Endodermal cell (in vitro differentiated cells): ENCODE results near the gene SLC52A1. TPM values are rescaled to one million over a fixed set of nuclear protein-coding genes. Genes with fewer than 3 reads are reported as not detected.

Source experiments
- DNase-seq: peaks from one replicate; pipeline ENCODE4 v3.0.0-alpha.2; 2017
- H3K27ac ChIP-seq: 2 replicates; pipeline ENCODE4 v1.5.1; 2013; ENCODE audit warnings: mild to moderate bottlenecking, low read depth, low read length, moderate library complexity
- H3K27me3 ChIP-seq: 2 replicates; pipeline ENCODE4 v1.6.1; 2013; ENCODE audit warnings: mild to moderate bottlenecking, low read length, moderate library complexity; ENCODE audit not compliant: insufficient read depth, control insufficient read depth, poor library complexity, severe bottlenecking
- H3K36me3 ChIP-seq: 2 replicates; pipeline ENCODE4 v1.7.0; 2013; ENCODE audit warnings: mild to moderate bottlenecking, low read length, moderate library complexity; ENCODE audit not compliant: control insufficient read depth, insufficient read depth
- H3K4me1 ChIP-seq: one replicate; pipeline ENCODE4 v1.7.0; 2013; ENCODE audit warnings: low read length; ENCODE audit not compliant: control insufficient read depth, insufficient read depth
- H3K4me3 ChIP-seq: 2 replicates; pipeline ENCODE4 v1.5.1; 2013; ENCODE audit warnings: mild to moderate bottlenecking, low read length, moderate library complexity
- H3K9ac ChIP-seq: 2 replicates; pipeline ENCODE4 v1.6.1; 2013; ENCODE audit warnings: mild to moderate bottlenecking, low read length, moderate library complexity; ENCODE audit not compliant: poor library complexity, severe bottlenecking; ENCODE audit errors: extremely low read depth
- H3K9me3 ChIP-seq: 2 replicates; pipeline ENCODE4 v1.6.1; 2013; ENCODE audit warnings: mild to moderate bottlenecking, low read length, moderate library complexity; ENCODE audit not compliant: control insufficient read depth
- H3K27ac Mint-ChIP-seq: 2 replicates; pipeline ENCODE4 v1.8.0; 2020; ENCODE audit warnings: mixed read lengths
- H3K27me3 Mint-ChIP-seq: 2 replicates; pipeline ENCODE4 v1.8.0; 2021; ENCODE audit warnings: mild to moderate bottlenecking, mixed read lengths; ENCODE audit not compliant: insufficient read depth
- H3K36me3 Mint-ChIP-seq: 2 replicates; pipeline ENCODE4 v1.8.0; 2020; ENCODE audit warnings: low read depth, mixed read lengths
- H3K4me1 Mint-ChIP-seq: 2 replicates; pipeline ENCODE4 v1.8.0; 2020; ENCODE audit warnings: mixed read lengths
- H3K4me3 Mint-ChIP-seq: 2 replicates; pipeline ENCODE4 v1.8.0; 2020; ENCODE audit warnings: mild to moderate bottlenecking, moderate library complexity, mixed read lengths
- H3K9me3 Mint-ChIP-seq: 2 replicates; pipeline ENCODE4 v1.8.0; 2020; ENCODE audit warnings: mild to moderate bottlenecking, mixed read lengths
- CTCF ChIP-seq: fragments of 200-600 bp; sonication (generic); conservative IDR thresholded peaks from 2 replicates; pipeline ENCODE4 v1.5.0; 2021; ENCODE audit warnings: antibody characterized with exemption, mild to moderate bottlenecking
- WGBS, 2 experiments: methylation state at CpG; one replicate each; pipeline versions ENCODE4 v1.1.5 to v1.1.7; 2013; ENCODE audit warnings: missing lambda C conversion rate in 2 of 2, mixed read lengths in 1 of 2; ENCODE audit not compliant: insufficient coverage in 1 of 2, insufficient read length in 1 of 2; 5-methylcytosine and 5-hydroxymethylcytosine counted together
- total RNA-seq, 2 donors: library from RNA; stranded (reverse); fragmentation: NEBNext Ultra II Directional in 1 of 2; extraction: Animal tissue kit (Norgen Biotek cat#: 25700) in 1 of 2; gene quantifications; 2 replicates in 1 of 2; 3 replicates in 1 of 2; pipeline ENCODE4 v1.2.1, GENCODE V29; 2021

Gene SLC52A1
- total RNA-seq, 2 donors from 2014 or later: 0.13 TPM; not detected in 1

GRCh38 chr17:5050278-5050677 is 15.1 kb upstream of the SLC52A1 start:
- peaks cover 5% of the 10 kb centered on the region for H3K9me3 Mint-ChIP-seq
- no peaks in the 10 kb centered on the region for H3K36me3 Mint-ChIP-seq
- Histone ChIP-seq H3K4me3 (no peak overlapping the region), H3K9ac (no peak overlapping the region), H3K4me1 (no peaks in the 10 kb centered on the region), H3K27ac (no peak overlapping the region), H3K27me3 (no peaks in the 10 kb centered on the region), H3K36me3 (no peaks in the 10 kb centered on the region), H3K9me3 (peaks cover 4% of the 10 kb centered on the region)
- 79 to 81% methylated on average over 6 to 9 of the region's 9 CpGs for WGBS, 2 experiments
- no peak overlapping the region for H3K27ac Mint-ChIP-seq
- H3K4me1 Mint-ChIP-seq: no peaks in the 10 kb centered on the region
- TF ChIP-seq CTCF: no peak
- DNase-seq: no peak
- peaks cover 8% of the 10 kb centered on the region for H3K27me3 Mint-ChIP-seq
- no peak overlapping the region for H3K4me3 Mint-ChIP-seq

GRCh38 chr17:5049314-5049841 is 14.2 kb upstream of the SLC52A1 start:
- no peak for TF ChIP-seq CTCF
- Histone ChIP-seq H3K4me3 (no peak overlapping the region), H3K4me1 (no peaks in the 10 kb centered on the region), H3K27ac (no peak overlapping the region), H3K27me3 (no peaks in the 10 kb centered on the region), H3K9me3 (no peaks in the 10 kb centered on the region), H3K36me3 (no peaks in the 10 kb centered on the region), H3K9ac (no peak overlapping the region)
- Mint-ChIP-seq H3K27me3 (peaks cover 8% of the 10 kb centered on the region), H3K4me3 (no peak overlapping the region), H3K9me3 (no peaks in the 10 kb centered on the region), H3K36me3 (no peaks in the 10 kb centered on the region), H3K27ac (no peak overlapping the region), H3K4me1 (no peaks in the 10 kb centered on the region)
- 95% methylated on average over 4 of the region's 5 CpGs for WGBS, 2 experiments
- DNase-seq: no peak

GRCh38 chr17:5047446-5047845 is 12.2 kb upstream of the SLC52A1 start:
- no peak overlapping the region for H3K4me3 Mint-ChIP-seq
- peaks cover 1% of the 10 kb centered on the region for H3K27me3 Mint-ChIP-seq
- no peak for TF ChIP-seq CTCF
- H3K4me1 Mint-ChIP-seq: no peaks in the 10 kb centered on the region
- Histone ChIP-seq H3K27ac (no peak overlapping the region), H3K27me3 (no peaks in the 10 kb centered on the region), H3K4me1 (no peaks in the 10 kb centered on the region), H3K9me3 (no peaks in the 10 kb centered on the region), H3K4me3 (no peak overlapping the region), H3K36me3 (no peaks in the 10 kb centered on the region), H3K9ac (no peak overlapping the region)
- peaks cover 3% of the 10 kb centered on the region for H3K9me3 Mint-ChIP-seq
- H3K36me3 Mint-ChIP-seq: no peaks in the 10 kb centered on the region
- no peak for DNase-seq
- no peak overlapping the region for H3K27ac Mint-ChIP-seq
- WGBS, 2 experiments: 97 to 100% methylated on average over 1 to 2 of the region's 2 CpGs
